HepG2 (cell line): ENCODE results near the gene ADAMTS4. TPM values are rescaled to one million over a fixed set of nuclear protein-coding genes. Genes with fewer than 3 reads are reported as not detected.
A peak's percentile ranks its signal among the peaks of the same experiment; 100 is the strongest.

Source experiments
- HNRNPLL ChIP-seq: fragments of 200-400 bp; formaldehyde crosslinking; IDR thresholded peaks from 2 replicates; pipeline ENCODE4 v1.6.1; 2017; ENCODE audit warnings: mild to moderate bottlenecking, low read depth, low read length; ENCODE audit not compliant: poor library complexity, severe bottlenecking
- KLF11 ChIP-seq: IDR thresholded peaks from 2 replicates; pipeline ENCODE4 v1.6.1; 2016; ENCODE audit warnings: missing compliant biosample characterization
- NFAT5 ChIP-seq: sonication (generic); formaldehyde crosslinking; IDR thresholded peaks from 2 replicates; pipeline ENCODE4 v1.4.0; 2020; ENCODE audit warnings: missing genetic modification reagents
- NR2C2 ChIP-seq: sonication (generic); formaldehyde crosslinking; IDR thresholded peaks from 2 replicates; pipeline ENCODE4 v1.4.0; 2020; ENCODE audit warnings: missing genetic modification reagents, mild to moderate bottlenecking, moderate library complexity, borderline replicate concordance
- PHB2 ChIP-seq: fragments of 450-650 bp; IDR thresholded peaks from 2 replicates; pipeline ENCODE4 v1.6.1; 2018; ENCODE audit not compliant: partially characterized antibody
- THAP9 ChIP-seq: sonication (generic); formaldehyde crosslinking; IDR thresholded peaks from 2 replicates; pipeline ENCODE4; 2020; ENCODE audit warnings: missing genetic modification reagents, mild to moderate bottlenecking, borderline replicate concordance
- ZNF138 ChIP-seq: sonication (generic); formaldehyde crosslinking; IDR thresholded peaks from 2 replicates; pipeline ENCODE4 v1.5.0; 2020; ENCODE audit warnings: mild to moderate bottlenecking, low read depth, missing genetic modification reagents
- polyA plus RNA-seq, 8 experiments: library from polyadenylated mRNA; depleted of rRNA in 3 of 8; stranded (reverse) in 7 of 8; unstranded in 1 of 8; fragments of >200 nt; fragmentation: Illumina TruSeq in 4 of 8; extraction: Trizol in 4 of 8; gene quantifications; 2 replicates each; pipeline versions ENCODE4 v1.2.1 to v1.2.3, GENCODE V29; 2011 to 2016; ENCODE audit warnings: low read depth in 4 of 8, missing spikeins in 1 of 8, mixed read lengths in 1 of 8; ENCODE audit not compliant: insufficient read depth in 1 of 8
- total RNA-seq, 5 experiments: library from RNA; depleted of rRNA; stranded (reverse); fragments of >200 nt; fragmentation: Illumina TruSeq; extraction: Trizol; gene quantifications; 2 replicates each; pipeline ENCODE4 v1.2.3, GENCODE V29; 2016; ENCODE audit warnings: low read depth in 1 of 5
- TF ChIP-seq, protein P1 (sequence below): sonication (generic); formaldehyde crosslinking; IDR thresholded peaks from 2 replicates; pipeline ENCODE4 v1.9.0; 2021; ENCODE audit warnings: missing genetic modification reagents, borderline replicate concordance

Gene ADAMTS4
- total and polyA plus RNA-seq, 2 of the 13 experiments (the other 11 are each of a cell fraction or from before 2014, with no cell fraction given): 0.51 to 1.7 TPM

DNA sequence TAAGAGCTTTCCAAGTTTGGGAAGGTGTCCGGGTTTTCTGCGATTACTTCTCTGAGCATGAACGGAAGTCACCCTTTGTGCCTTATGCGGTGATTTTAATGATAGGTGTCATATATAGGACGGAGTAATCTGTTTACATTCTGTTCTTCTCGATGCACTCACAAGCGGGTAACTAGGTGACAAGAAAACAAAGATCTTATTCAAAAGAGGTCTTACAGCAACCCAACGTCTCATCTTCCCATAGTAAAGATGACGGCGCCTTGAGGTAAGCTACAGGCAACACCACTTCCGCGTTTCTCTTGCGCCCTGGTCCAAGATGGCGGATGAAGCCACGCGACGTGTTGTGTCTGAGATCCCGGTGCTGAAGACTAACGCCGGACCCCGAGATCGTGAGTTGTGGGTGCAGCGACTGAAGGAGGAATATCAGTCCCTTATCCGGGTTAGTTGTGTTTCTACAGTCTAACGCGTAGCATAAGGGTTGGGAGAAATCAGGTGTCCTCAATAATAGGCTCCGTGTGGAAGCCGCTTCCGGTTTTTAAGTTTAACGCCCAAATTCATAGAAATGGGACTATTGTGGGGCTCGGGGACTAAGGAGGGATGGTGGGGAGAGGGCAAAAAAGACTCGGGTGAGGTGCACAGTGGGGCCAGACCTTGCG lies 45.0 kb downstream of the ADAMTS4 start, which contains the start of gene UFC1 (continued):
- peak; percentile 87; the same call in 1 of the 2 replicates for TF ChIP-seq THAP9 (CRISPR knock-in tag)
- TF ChIP-seq NFAT5 (CRISPR knock-in tag): no peak
- TF ChIP-seq, protein P1, sequence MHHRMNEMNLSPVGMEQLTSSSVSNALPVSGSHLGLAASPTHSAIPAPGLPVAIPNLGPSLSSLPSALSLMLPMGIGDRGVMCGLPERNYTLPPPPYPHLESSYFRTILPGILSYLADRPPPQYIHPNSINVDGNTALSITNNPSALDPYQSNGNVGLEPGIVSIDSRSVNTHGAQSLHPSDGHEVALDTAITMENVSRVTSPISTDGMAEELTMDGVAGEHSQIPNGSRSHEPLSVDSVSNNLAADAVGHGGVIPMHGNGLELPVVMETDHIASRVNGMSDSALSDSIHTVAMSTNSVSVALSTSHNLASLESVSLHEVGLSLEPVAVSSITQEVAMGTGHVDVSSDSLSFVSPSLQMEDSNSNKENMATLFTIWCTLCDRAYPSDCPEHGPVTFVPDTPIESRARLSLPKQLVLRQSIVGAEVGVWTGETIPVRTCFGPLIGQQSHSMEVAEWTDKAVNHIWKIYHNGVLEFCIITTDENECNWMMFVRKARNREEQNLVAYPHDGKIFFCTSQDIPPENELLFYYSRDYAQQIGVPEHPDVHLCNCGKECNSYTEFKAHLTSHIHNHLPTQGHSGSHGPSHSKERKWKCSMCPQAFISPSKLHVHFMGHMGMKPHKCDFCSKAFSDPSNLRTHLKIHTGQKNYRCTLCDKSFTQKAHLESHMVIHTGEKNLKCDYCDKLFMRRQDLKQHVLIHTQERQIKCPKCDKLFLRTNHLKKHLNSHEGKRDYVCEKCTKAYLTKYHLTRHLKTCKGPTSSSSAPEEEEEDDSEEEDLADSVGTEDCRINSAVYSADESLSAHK (CRISPR knock-in tag): no peak
- TF ChIP-seq NR2C2 (CRISPR knock-in tag): peak; percentile 78; the same call in 1 of the 2 replicates
- no peak for TF ChIP-seq HNRNPLL
- no peak for TF ChIP-seq ZNF138 (CRISPR knock-in tag)
- peak; percentile 72; the same call in 1 of the 2 replicates for TF ChIP-seq KLF11 (CRISPR knock-in tag)
- no peak for TF ChIP-seq PHB2
